ENCODE results near the gene MRPL53.

DNA sequence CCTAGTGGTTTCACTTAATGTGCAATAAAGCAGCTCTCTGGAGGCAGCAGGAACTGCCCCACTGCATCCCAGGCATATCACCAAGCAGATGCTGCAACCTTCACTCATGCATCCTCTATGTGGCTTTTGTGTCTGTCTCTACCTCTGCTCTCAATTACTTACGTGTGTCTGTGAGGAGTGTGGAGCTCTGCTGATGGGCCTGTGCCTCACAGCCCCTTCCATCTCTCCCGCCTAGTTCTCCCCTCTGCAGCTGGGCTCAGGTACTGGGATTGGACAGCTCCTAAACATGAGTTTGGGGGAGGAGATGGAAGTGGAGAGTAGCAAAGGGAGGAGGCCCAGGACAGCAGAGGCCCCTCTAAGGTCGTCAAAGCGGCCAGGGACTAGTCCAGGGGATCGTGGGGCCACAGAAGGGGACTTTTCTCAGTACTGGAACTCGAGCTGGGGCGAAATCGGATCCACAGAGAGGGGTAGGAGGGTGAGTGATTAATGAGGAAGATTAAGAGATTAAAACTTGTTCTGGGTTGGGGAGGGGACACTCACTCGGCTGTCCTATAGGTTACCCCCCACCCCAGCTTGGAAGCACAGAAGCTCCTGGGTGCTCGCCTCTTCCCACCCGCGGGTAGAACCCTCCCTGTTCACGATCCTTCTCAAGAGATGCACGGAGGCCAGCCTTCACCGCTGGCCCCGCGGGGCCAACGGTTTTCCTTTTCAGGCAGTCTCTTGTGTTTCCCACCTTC, 29.0 kb upstream of the MRPL53 start:
- TF ChIP-seq POLR2AphosphoS5 (IDR thresholded peaks at IDR 0.05; ENCODE audit: low read depth, low read length) = no peak
- TF ChIP-seq POLR2A (IDR thresholded peaks at IDR 0.05; ENCODE audit: low read depth, low read length) = no peak
- TF ChIP-seq TAF1 (IDR thresholded peaks at IDR 0.05; ENCODE audit: borderline replicate concordance, low read depth, low read length) = no peak

Measured in GM12892 (cell line).